GM12873 (cell line): ENCODE data around the gene PROM1.
A peak's percentile ranks its signal among the peaks of the same experiment; 100 is the strongest.

ENCODE experiments used
- CTCF ChIP-seq: IDR thresholded peaks from 2 replicates; pipeline ENCODE4 v1.5.1; 2012; ENCODE audit warnings: low read depth, mild to moderate bottlenecking, moderate library complexity, low read length, control low read depth; ENCODE audit not compliant: insufficient read depth; ENCODE audit errors: missing control alignments

PROM1 gene

GRCh38 chr4:15965325-15965724 lies 118.5 kb downstream of the PROM1 start:
- TF ChIP-seq CTCF: no peak

- TF ChIP-seq CTCF: no peak
Measured at GRCh38 chr4:15964159-15964558, 119.7 kb downstream of the PROM1 start.

GRCh38 chr4:15963576-15963975 lies 120.2 kb downstream of the PROM1 start:
- no peak for TF ChIP-seq CTCF

GRCh38 chr4:15963001-15963451 lies 120.8 kb downstream of the PROM1 start, which contains the start of gene FGFBP2:
Gene FGFBP2 (minus strand): TSS chr4:15963175. CDS start chr4:15963129, 46 bp downstream.
- peak; percentile 43 for TF ChIP-seq CTCF

- no peak for TF ChIP-seq CTCF
Measured at GRCh38 chr4:15961781-15962510, 121.9 kb downstream of the PROM1 start.

GRCh38 chr4:15958562-15958961 lies 125.3 kb downstream of the PROM1 start:
- TF ChIP-seq CTCF: no peak

GRCh38 chr4:15956179-15956850 lies 127.5 kb downstream of the PROM1 start:
- TF ChIP-seq CTCF: peak; percentile 98
